ENCODE results near the gene GAS7. TPM values are rescaled to one million over a fixed set of nuclear protein-coding genes. Genes with fewer than 3 reads are reported as not detected.

Gene GAS7
- total RNA-seq, result 72.1 TPM
- long read RNA-seq, full-length matches to known transcripts, result 27 of 65 reads
- long read RNA-seq, partial matches to known transcripts, result 4 of 65 reads
- long read RNA-seq, other reads (novel, unspliced or antisense), result 34 of 65 reads

DNA sequence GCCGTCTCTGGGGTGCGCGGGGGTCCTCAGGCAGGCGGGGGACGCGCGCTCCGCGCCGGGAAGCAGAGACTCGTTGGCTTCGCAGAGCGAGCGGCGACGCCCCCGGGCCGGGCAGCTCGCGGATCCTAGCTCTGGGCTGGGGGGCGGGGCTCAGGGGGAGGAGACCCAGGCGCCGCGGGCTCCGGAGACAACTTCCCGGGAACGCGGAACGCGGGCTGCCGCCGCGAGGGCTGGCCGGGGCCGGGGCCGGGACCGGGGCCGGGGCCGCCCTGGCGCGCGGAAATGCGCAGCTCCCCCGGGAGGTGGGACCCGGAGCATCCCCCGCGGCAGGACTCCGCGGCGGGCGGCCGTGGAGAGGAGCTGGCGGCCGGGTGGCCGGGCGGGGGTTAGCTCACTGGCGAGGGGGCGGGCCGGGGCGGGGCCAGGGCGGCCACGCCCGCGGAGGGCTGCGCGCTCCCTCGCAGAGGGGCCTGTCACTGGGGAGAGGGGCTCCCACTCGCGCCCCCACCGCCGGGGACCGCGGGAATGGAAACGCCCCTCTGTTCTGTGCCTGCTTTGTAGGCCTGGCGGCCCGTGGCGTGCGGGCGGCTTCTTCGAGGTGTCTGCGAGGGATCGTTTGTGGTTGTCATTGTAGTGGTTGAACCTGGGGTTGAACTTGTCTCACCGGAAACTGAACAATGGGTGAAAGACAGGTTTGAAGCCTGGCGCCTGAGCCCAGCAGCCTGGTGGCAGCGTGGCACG lies at the start of gene GAS7:
Gene GAS7 (minus strand): TSS at position 98 of the 741 bp plus-strand sequence.
- ATAC-seq (ENCODE audit: poor library complexity), result peak; percentile 71
- DNase-seq, result peak; percentile 87
- intact Hi-C loops (cut with DNase I), result loop anchor here (10.0 kb wide), 1 partner anchor 74 kb away; no protein-coding TSS in a partner anchor

GRCh38 chr17:10247810-10248209 lies 49.4 kb upstream of the GAS7 start:
- ATAC-seq (ENCODE audit: poor library complexity), result no peak
- intact Hi-C loops (cut with DNase I), result no loop called here
- no peak for DNase-seq

- intact Hi-C loops (cut with DNase I), result no loop called here
- ATAC-seq (ENCODE audit: poor library complexity), result peak; percentile 61
These were observed 45.8 kb upstream of the GAS7 start for GRCh38 chr17:10243883-10244844.

GRCh38 chr17:10241781-10242180 lies 43.4 kb upstream of the GAS7 start:
- intact Hi-C loops (cut with DNase I), result no loop called here
- DNase-seq (no peak), ATAC-seq (ENCODE audit: poor library complexity) (no peak)

More at GRCh38 chr17:10243883-10244844, 45.8 kb upstream of the GAS7 start:
- no peak for DNase-seq

- intact Hi-C loops (cut with DNase I), result no loop called here
- DNase-seq, result no peak
These were observed 40.3 kb upstream of the GAS7 start for GRCh38 chr17:10238661-10239060.

GRCh38 chr17:10234033-10234432 lies 35.6 kb upstream of the GAS7 start:
- DNase-seq (no peak), ATAC-seq (ENCODE audit: poor library complexity) (no peak)
- intact Hi-C loops (cut with DNase I), result no loop called here

More at GRCh38 chr17:10238661-10239060, 40.3 kb upstream of the GAS7 start:
- ATAC-seq (ENCODE audit: poor library complexity), result no peak

DNA sequence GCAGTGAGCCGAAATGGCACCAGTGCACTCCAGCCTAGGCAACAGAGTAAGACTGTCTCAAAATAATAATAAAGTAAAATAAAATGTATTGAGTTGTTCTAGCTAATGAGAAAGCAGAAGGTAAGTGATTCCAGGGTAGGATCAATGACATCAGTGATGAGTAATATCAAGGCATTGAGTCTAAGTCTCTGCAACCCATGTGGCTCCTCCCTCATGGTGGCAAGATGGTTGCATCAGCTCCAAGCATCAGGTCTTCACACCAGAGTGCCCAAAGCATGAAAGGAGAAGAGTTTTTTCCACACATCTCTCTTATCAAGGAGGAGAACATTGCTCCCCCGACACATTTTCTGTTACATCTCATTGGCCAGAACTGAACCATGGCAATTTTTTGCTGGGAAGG lies 34.8 kb upstream of the GAS7 start:
- ATAC-seq (ENCODE audit: poor library complexity) (no peak), DNase-seq (no peak)
- intact Hi-C loops (cut with DNase I), result no loop called here

- ATAC-seq (ENCODE audit: poor library complexity), result no peak
- DNase-seq, result no peak
- intact Hi-C loops (cut with DNase I), result no loop called here
These were observed 30.8 kb upstream of the GAS7 start for GRCh38 chr17:10229181-10229580.

DNA sequence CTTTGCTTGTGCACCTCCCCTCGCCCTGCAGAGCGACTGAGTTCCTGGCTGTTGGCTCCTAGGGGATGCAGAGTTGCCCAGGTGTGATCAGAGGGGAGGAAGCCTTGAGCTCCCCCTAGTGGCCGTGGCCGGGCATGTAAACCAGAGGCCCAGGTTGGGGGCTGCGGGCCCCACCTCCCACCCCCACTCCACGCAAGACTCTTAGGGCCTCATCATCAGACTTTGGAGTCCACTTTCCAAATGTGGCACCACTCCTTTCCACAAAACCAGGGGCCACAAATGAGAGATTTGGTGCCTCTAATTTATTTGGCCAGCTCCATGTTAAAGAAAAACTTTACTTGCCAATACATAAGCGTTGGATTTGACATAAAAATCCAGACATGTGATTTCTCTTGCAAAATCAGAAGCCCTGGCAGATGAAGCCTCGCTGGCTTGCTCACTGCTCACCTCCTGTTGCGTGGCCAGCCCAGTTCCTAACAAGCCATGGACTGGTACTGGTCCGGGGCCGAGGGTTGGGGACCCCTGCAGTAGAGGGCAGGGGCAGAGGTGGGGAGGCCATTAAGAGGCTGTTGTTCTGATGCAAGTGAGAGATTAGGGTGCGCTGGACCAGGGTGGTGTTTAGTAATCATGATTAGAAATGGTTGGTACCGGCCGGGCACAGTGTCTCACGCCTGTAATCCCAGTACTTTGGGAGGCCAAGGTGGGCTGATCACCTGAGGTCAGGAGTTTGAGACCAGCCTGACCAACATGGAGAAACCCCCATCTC lies 28.7 kb upstream of the GAS7 start:
- DNase-seq, result peak; percentile 81
- peak; percentile 91 for ATAC-seq (ENCODE audit: poor library complexity)
- intact Hi-C loops (cut with DNase I), result no loop called here

GRCh38 chr17:10224582-10225195 lies 26.3 kb upstream of the GAS7 start:
- intact Hi-C loops (cut with DNase I), result loop anchor here (2.0 kb wide), 1 partner anchor 260 kb away; no protein-coding TSS in a partner anchor
- DNase-seq, result no peak
- no peak for ATAC-seq (ENCODE audit: poor library complexity)

DNA sequence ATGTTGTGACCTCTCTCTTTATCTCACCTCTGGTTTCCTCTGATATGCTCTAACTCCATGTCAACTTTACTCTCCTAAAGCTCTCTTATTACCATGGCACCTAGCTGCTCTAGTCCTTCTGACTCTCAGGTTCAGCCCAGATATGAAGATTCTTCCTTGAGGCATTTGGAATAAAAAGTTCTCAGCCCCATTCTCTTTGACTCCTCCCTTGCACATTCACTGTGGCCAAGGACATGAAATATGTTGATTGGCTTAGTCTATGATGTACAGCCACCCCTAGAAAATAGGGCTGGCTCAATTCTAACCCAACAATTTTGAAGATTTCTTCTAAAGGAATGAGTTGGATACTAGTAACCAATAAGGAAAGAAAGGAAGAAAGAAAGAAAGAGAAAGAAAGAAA lies 20.8 kb upstream of the GAS7 start:
- ATAC-seq (ENCODE audit: poor library complexity) (no peak), DNase-seq (no peak)
- intact Hi-C loops (cut with DNase I), result no loop called here

GRCh38 chr17:10217916-10218315 lies 19.5 kb upstream of the GAS7 start:
- intact Hi-C loops (cut with DNase I), result no loop called here
- no peak for ATAC-seq (ENCODE audit: poor library complexity)
- DNase-seq, result no peak

- intact Hi-C loops (cut with DNase I), result no loop called here
- DNase-seq (no peak), ATAC-seq (ENCODE audit: poor library complexity) (no peak)
These were observed 18.0 kb upstream of the GAS7 start for GRCh38 chr17:10216213-10216938.

DNA sequence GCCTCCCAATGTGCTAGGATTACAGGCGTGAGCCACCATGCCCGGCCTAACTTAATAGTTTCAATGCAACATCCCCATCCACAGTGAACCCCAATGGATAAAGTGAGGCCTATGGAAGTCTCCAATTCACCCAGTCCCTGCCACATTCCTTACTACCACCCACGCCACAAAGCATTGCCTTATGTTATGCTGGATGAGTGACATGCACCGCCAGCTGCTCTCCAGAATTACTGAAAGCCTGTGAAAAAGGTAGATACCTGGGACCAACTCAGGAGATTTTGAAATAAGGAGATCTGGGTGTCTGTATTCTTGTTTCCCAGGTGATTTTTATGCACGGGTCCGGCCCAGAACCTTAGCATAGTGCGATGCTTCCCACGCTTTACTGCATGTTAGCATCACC lies 16.9 kb upstream of the GAS7 start:
- ATAC-seq (ENCODE audit: poor library complexity) (no peak), DNase-seq (no peak)
- intact Hi-C loops (cut with DNase I), result no loop called here

GRCh38 chr17:10211666-10212065 lies 13.3 kb upstream of the GAS7 start:
- intact Hi-C loops (cut with DNase I), result no loop called here
- DNase-seq (no peak), ATAC-seq (ENCODE audit: poor library complexity) (no peak)

DNA sequence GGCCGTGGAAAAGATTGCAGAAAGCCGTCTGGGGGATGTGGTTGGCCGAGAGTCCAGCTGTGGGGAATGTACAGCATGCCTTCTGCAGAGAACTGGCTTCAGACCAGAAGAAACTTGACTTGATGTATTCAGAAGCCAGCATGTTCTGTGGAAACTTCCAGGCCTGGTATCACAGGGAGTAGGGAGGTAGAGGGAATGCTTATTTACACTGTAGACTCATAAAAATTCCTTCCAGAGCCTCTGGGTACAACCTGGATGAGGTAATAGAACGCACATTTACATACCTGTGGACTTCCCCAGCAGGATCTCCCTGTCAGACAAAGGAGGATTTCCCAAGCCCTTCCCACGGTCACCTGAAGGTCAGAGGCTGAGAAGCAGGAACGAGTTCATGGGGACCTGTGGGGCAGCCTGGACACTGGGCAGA lies 11.8 kb upstream of the GAS7 start:
- ATAC-seq (ENCODE audit: poor library complexity) (peak; percentile 46), DNase-seq (no peak)
- intact Hi-C loops (cut with DNase I), result no loop called here

DNA sequence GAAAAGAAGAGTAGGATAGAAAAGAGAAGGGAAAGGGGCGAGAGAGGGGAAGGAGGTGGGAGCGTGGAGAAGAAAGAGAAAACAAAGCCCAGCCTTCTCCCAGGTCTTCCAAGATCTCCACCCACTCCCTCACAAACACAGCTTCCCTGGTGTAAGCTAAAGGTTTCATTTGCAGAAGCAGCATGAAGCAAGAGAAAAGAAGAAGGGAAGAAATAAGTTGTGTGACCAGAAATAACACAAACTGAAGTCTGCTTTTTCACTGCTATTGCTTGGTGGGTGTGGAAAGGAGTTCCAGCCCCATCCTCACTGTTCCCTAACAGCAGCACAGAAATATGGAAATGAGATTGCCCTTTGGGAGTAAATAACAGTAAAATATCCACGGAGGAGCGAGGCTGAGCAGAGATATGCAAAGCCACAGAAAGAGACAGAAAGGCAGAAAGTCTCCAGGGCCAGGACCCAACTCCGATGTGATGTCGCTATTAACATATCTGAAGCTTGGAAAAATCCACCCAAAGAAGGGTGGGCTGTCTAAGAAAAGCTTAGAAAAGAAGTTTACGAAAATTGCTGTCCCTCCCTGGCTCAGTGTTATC lies 10.3 kb upstream of the GAS7 start:
- intact Hi-C loops (cut with DNase I), result no loop called here
- DNase-seq (no peak), ATAC-seq (ENCODE audit: poor library complexity) (no peak)
